Measurements from ENCODE around the gene SPATA17. TPM values are rescaled to one million over a fixed set of nuclear protein-coding genes. Genes with fewer than 3 reads are reported as not detected.

Gene SPATA17
- total and polyA plus RNA-seq, 12 donors, result 0.09 to 4.4 (median 0.56) TPM; not detected in 1

DNA sequence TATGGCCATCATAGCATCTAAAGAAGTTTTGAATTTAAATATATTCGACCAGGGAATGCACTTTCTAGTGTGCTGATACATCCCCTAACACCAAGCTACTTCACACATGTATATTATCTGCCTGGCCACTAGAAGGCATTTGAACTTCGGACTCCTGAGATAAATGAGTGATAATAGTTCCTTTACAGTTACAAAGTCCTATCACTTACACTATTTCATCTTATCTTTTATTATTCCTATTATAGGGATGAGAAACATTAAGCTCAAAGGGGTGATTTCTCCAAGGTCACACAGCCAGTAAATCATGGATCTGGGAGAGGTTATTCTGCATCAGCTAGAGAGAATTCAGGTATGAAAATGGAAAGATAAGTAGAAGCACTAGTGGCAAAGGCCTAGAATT lies 40.5 kb upstream of the SPATA17 start:
- H3K9me3 ChIP-seq (replicated peaks in 1 of 3), result no peaks in the 10 kb centered on the region
- WGBS, 4 donors, result 86 to 87% (median 86%) methylated on average over 2 of the region's 2 CpGs
- intact Hi-C loops (cut with DNase I), result no loop called here
- H3K36me3 ChIP-seq (replicated peaks in 1 of 2), result no peaks in the 10 kb centered on the region
- TF ChIP-seq, protein P1, sequence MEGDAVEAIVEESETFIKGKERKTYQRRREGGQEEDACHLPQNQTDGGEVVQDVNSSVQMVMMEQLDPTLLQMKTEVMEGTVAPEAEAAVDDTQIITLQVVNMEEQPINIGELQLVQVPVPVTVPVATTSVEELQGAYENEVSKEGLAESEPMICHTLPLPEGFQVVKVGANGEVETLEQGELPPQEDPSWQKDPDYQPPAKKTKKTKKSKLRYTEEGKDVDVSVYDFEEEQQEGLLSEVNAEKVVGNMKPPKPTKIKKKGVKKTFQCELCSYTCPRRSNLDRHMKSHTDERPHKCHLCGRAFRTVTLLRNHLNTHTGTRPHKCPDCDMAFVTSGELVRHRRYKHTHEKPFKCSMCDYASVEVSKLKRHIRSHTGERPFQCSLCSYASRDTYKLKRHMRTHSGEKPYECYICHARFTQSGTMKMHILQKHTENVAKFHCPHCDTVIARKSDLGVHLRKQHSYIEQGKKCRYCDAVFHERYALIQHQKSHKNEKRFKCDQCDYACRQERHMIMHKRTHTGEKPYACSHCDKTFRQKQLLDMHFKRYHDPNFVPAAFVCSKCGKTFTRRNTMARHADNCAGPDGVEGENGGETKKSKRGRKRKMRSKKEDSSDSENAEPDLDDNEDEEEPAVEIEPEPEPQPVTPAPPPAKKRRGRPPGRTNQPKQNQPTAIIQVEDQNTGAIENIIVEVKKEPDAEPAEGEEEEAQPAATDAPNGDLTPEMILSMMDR (IDR thresholded peaks at IDR 0.05), result no peak
- H3K27me3 ChIP-seq, result no peaks in the 10 kb centered on the region
- H3K4me3 ChIP-seq, result no peak overlapping the region
- H3K27ac ChIP-seq, result no peak overlapping the region
- no peak for DNase-seq
- H3K4me1 ChIP-seq (replicated peaks in 1 of 2), result no peaks in the 10 kb centered on the region

DNA sequence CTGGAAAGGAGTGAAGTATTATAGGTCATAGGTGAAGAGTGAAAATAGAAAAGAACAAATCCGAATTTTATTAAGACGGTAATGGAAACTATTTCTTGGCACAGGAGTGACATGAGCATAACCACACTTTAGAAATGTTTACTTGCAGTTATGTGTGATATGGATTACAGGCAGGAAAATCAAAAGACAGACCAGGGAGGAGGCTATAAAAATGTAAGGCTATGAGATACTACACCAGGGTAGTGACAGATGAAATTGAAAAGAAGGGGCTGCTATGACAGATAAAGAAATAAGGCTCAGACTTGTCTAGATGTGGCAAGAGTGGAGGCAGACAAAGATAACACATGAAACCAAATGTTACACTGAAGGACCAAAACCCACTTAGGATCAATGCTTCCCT lies 32.0 kb upstream of the SPATA17 start:
- Histone ChIP-seq H3K9me3 (replicated peaks in 1 of 3) (no peaks in the 10 kb centered on the region), H3K36me3 (replicated peaks in 1 of 2) (no peaks in the 10 kb centered on the region), H3K27ac (no peak overlapping the region), H3K4me3 (no peak overlapping the region), H3K4me1 (replicated peaks in 1 of 2) (no peaks in the 10 kb centered on the region), H3K27me3 (no peaks in the 10 kb centered on the region)
- no peak for TF ChIP-seq POLR2A (IDR thresholded peaks at IDR 0.05)
- TF ChIP-seq, protein P1 (IDR thresholded peaks at IDR 0.05), result no peak
- no peak for DNase-seq
- WGBS, 4 donors, result 74 to 87% (median 82%) methylated on average over 2 of the region's 2 CpGs
- intact Hi-C loops (cut with DNase I), result no loop called here

DNA sequence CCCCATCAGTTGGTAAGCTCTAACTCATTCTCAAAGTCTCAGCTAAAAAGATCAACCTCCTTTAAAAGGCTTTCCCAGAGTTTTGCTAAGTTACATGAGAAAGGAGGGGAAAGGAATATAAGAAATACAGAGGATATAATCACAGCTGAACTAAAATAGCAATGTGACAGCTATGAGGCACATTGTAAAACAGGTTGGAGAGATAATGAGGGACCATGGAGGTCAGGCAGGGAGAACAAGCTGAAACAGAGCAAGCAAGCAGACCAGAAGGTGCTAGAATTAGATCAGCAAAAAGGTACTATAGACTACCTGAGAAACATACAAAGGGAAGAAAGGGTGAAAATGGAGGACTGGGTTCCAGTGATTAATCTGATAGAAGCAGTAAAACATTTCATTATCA lies 28.8 kb upstream of the SPATA17 start:
- H3K27ac ChIP-seq, result no peak overlapping the region
- no peaks in the 10 kb centered on the region for H3K9me3 ChIP-seq (replicated peaks in 1 of 3)
- H3K36me3 ChIP-seq (replicated peaks in 1 of 2), result no peaks in the 10 kb centered on the region
- no peak for DNase-seq
- TF ChIP-seq POLR2A (IDR thresholded peaks at IDR 0.05), result no peak
- TF ChIP-seq, protein P1 (IDR thresholded peaks at IDR 0.05), result no peak
- H3K27me3 ChIP-seq, result no peaks in the 10 kb centered on the region
- intact Hi-C loops (cut with DNase I), result no loop called here
- no peak overlapping the region for H3K4me3 ChIP-seq
- no peaks in the 10 kb centered on the region for H3K4me1 ChIP-seq (replicated peaks in 1 of 2)

DNA sequence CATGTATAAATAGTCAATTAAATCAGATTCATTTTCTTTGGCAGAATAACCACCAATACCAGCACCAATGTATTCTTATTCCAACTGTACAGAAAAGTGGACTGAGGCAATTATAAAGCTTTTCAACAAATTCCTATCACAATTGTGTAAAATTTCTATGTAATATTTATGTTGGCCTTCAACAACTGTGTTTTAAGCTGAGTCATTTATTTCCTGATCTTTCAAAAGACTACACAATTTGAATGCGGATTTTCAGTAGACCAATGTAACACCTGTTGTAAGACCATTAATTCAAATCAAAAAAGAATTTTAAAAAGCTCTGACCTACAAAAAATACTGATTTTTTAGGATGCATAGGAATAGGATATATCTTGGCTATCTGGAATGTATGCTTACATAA lies 25.8 kb upstream of the SPATA17 start:
- TF ChIP-seq, protein P1 (IDR thresholded peaks at IDR 0.05), result no peak
- TF ChIP-seq POLR2A (IDR thresholded peaks at IDR 0.05), result no peak
- H3K27ac ChIP-seq, result no peak overlapping the region
- intact Hi-C loops (cut with DNase I), result no loop called here
- 92 to 95% (median 93%) methylated on average over 1 of the region's 1 CpG for WGBS, 4 donors
- no peak for DNase-seq
- no peaks in the 10 kb centered on the region for H3K36me3 ChIP-seq (replicated peaks in 1 of 2)
- H3K4me1 ChIP-seq (replicated peaks in 1 of 2), result peaks cover 0 to 3% of the 10 kb centered on the region in 2 donors
- no peaks in the 10 kb centered on the region for H3K27me3 ChIP-seq
- H3K9me3 ChIP-seq (replicated peaks in 1 of 3), result no peaks in the 10 kb centered on the region
- H3K4me3 ChIP-seq, result no peak overlapping the region

Data from adrenal gland (tissue), 12 donors.